Pancreas (tissue), 10 donors: Measurements from ENCODE around the gene ATP13A1. TPM values are rescaled to one million over a fixed set of nuclear protein-coding genes. Genes with fewer than 3 reads are reported as not detected.
A peak's percentile ranks its signal among the peaks of the same experiment; 100 is the strongest.

Source experiments
- ATAC-seq, 4 donors: fragments of 200-7000 bp; cut with Tn5 transposase; one replicate each; pipeline versions ENCODE4 v1.8.0 to v1.9.1; 2020; ENCODE audit warnings: mild to moderate bottlenecking in 4 of 4, moderate library complexity in 4 of 4
- DNase-seq, 6 donors: peaks; one replicate each; pipeline ENCODE4 v3.0.0-alpha.2; 2020
- FAIRE-seq: peaks from 2 replicates; lab custom pipeline; 2012; peaks lifted over from hg19 to GRCh38; lab: Jason Lieb, UNC
- H3K27ac ChIP-seq, 4 donors: fragments of 200-600 bp; sonication (generic); 1 replicate in 3 of 4; 2 replicates in 1 of 4; pipeline versions ENCODE4 v1.5.0 to v1.8.0; 2020
- H3K27me3 ChIP-seq, 4 donors: fragments of 200-600 bp; one replicate each; pipeline ENCODE4 v1.8.0; 2021
- H3K36me3 ChIP-seq, 3 donors: fragments of 200-600 bp; sonication (generic) in 1 of 3; one replicate each; pipeline versions ENCODE4 v1.5.0 to v1.8.0; 2020 to 2021
- H3K4me1 ChIP-seq, 3 donors: fragments of 200-600 bp; one replicate each; pipeline ENCODE4 v1.8.0; 2021
- H3K4me3 ChIP-seq, 4 donors: fragments of 200-600 bp; sonication (generic) in 2 of 4; one replicate each; pipeline versions ENCODE4 v1.5.0 to v1.8.0; 2020 to 2021
- H3K9me3 ChIP-seq, 4 donors: fragments of 200-600 bp; one replicate each; pipeline ENCODE4 v1.8.0; 2021
- whole genome bisulfite sequencing, 2 donors: extraction: QIAGEN DNeasy Blood & Tissue Kit; methylation state at CpG; one replicate each; pipeline ENCODE4 v1.1.7; 2013; 5-methylcytosine and 5-hydroxymethylcytosine counted together
- intact Hi-C, 3 donors: fragments of 100-400 bp; cut with DNase I; formaldehyde crosslinking; loops; one replicate each; pipeline versions ENCODE4 v1.11.1 to v1.14.2; 2022
- polyA plus RNA-seq, 2 donors: library from polyadenylated mRNA; stranded (reverse); fragments of 200-250 nt; gene quantifications; one replicate each; pipeline ENCODE4 v1.2.3, GENCODE V29; 2013
- total RNA-seq, 6 donors: library from RNA; stranded (reverse); fragmentation: NEBNext Ultra II Directional in 4 of 6; extraction: Animal tissue kit (Norgen Biotek cat#: 25700) in 4 of 6; gene quantifications; one replicate each; pipeline versions ENCODE4 v1.2.1 to v1.2.4, GENCODE V29; 2021 to 2023
- TF ChIP-seq, protein P1 (sequence below), 4 donors: fragments of 200-600 bp; sonication (generic) in 3 of 4; IDR thresholded peaks; one replicate each; pipeline versions ENCODE4 v1.5.0 to v1.8.0; 2021; ENCODE audit warnings: antibody characterized with exemption in 4 of 4
- donor health status: healthy with polysubstance abuse.
- donor health status: DM: no; HTN: no; CAD: no; lungs with moderate emphysema.
- donor health status: DM: no; HTN: no; CAD: no.
- donor health status: control.
- donor health status: control.
- donor health status: Bipolar disorder and iron deficiency.
- donor health status: DM: yes; HTN: yes; CAD: no.
- donor health status: DM: no; HTN: no; CAD: no.
- donor health status: DM: no; HTN: no; CAD: no.
- donor health status: DM: yes; HTN: yes; CAD: no.

The ATP13A1 gene
- total and polyA plus RNA-seq, 8 donors, result 24.9 to 77.3 (median 36.1) TPM

GRCh38 chr19:19647037-19647835 lies 16.2 kb downstream of the ATP13A1 start:
- Histone ChIP-seq H3K27ac (no peak overlapping the region), H3K4me3 (no peak overlapping the region), H3K9me3 (no peaks in the 10 kb centered on the region), H3K36me3 (peaks cover 0 to 40% (median 33%) of the 10 kb centered on the region in 3 donors), H3K27me3 (no peaks in the 10 kb centered on the region), H3K4me1 (no peaks in the 10 kb centered on the region)
- TF ChIP-seq, protein P1, sequence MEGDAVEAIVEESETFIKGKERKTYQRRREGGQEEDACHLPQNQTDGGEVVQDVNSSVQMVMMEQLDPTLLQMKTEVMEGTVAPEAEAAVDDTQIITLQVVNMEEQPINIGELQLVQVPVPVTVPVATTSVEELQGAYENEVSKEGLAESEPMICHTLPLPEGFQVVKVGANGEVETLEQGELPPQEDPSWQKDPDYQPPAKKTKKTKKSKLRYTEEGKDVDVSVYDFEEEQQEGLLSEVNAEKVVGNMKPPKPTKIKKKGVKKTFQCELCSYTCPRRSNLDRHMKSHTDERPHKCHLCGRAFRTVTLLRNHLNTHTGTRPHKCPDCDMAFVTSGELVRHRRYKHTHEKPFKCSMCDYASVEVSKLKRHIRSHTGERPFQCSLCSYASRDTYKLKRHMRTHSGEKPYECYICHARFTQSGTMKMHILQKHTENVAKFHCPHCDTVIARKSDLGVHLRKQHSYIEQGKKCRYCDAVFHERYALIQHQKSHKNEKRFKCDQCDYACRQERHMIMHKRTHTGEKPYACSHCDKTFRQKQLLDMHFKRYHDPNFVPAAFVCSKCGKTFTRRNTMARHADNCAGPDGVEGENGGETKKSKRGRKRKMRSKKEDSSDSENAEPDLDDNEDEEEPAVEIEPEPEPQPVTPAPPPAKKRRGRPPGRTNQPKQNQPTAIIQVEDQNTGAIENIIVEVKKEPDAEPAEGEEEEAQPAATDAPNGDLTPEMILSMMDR (IDR thresholded peaks at IDR 0.05), result no peak
- ATAC-seq (no peak), DNase-seq (peak in 1 of 6 donors; percentile 72), FAIRE-seq (no peak)
- intact Hi-C loops, result loop anchor here in 1 of 3 donors (5.0 kb wide), 1 partner anchor 115 kb away; no protein-coding TSS in a partner anchor
- WGBS, 2 donors, result 92 to 94% methylated on average over 29 of the region's 29 CpGs

- Histone ChIP-seq H3K9me3 (no peaks in the 10 kb centered on the region), H3K4me1 (no peaks in the 10 kb centered on the region), H3K27me3 (no peaks in the 10 kb centered on the region), H3K27ac (no peak overlapping the region), H3K4me3 (no peak overlapping the region), H3K36me3 (peaks cover 0 to 23% (median 22%) of the 10 kb centered on the region in 3 donors)
- WGBS, 2 donors, result 92 to 96% methylated on average over 17 of the region's 17 CpGs
- no peak for FAIRE-seq
- TF ChIP-seq, protein P1 (IDR thresholded peaks at IDR 0.05), result no peak
- no peak for ATAC-seq
- intact Hi-C loops, result loop anchor here in 1 of 3 donors (5.0 kb wide), 1 partner anchor 113 kb away; no protein-coding TSS in a partner anchor
- DNase-seq, result peak in 1 of 6 donors; percentile 70
These were observed 18.1 kb downstream of the ATP13A1 start for GRCh38 chr19:19645233-19645870.

- intact Hi-C loops, result loop anchor here in 1 of 3 donors (5.0 kb wide), 1 partner anchor 112 kb away; no protein-coding TSS in a partner anchor
- ATAC-seq, result no peak
- DNase-seq, result no peak
- Histone ChIP-seq H3K27me3 (no peaks in the 10 kb centered on the region), H3K27ac (peak overlapping the region in 3 of 4 donors; percentile 47 to 69 (median 52)), H3K4me3 (peak overlapping the region in 3 of 4 donors; percentile 30 to 87 (median 80)), H3K9me3 (no peaks in the 10 kb centered on the region), H3K4me1 (no peaks in the 10 kb centered on the region), H3K36me3 (peaks cover 0 to 22% (median 20%) of the 10 kb centered on the region in 3 donors)
- TF ChIP-seq, protein P1 (IDR thresholded peaks at IDR 0.05), result peak in 1 of 4 donors; percentile 14
- 24 to 25% methylated on average over 5 of the region's 5 CpGs for WGBS, 2 donors
- FAIRE-seq, result no peak
These were observed 19.5 kb downstream of the ATP13A1 start for GRCh38 chr19:19644054-19644388.

- ATAC-seq, result peak; percentile 92 to 95 (median 94)
- peak; percentile 75 to 94 (median 84) for DNase-seq
- TF ChIP-seq, protein P1 (IDR thresholded peaks at IDR 0.05), result peak; percentile 66 to 85 (median 80)
- no peak for FAIRE-seq
- H3K4me1 ChIP-seq, result no peaks in the 10 kb centered on the region
- no peaks in the 10 kb centered on the region for H3K27me3 ChIP-seq
- 1 to 2% methylated on average over 35 to 50 of the region's 50 CpGs for WGBS, 2 donors
- H3K27ac ChIP-seq, result peak within 1 kb of the TSS; percentile 47 to 69 (median 53)
- no peaks in the 10 kb centered on the region for H3K9me3 ChIP-seq
- H3K4me3 ChIP-seq, result peak within 1 kb of the TSS; percentile 30 to 87 (median 80)
- peaks cover 0 to 22% (median 20%) of the 10 kb centered on the region in 3 donors for H3K36me3 ChIP-seq
- intact Hi-C loops, result loop anchor here in 1 of 3 donors (5.0 kb wide), 1 partner anchor 111 kb away; no protein-coding TSS in a partner anchor
These were observed 20.1 kb downstream of the ATP13A1 start, which contains the start of gene GMIP for GRCh38 chr19:19643158-19644053. Gene GMIP (minus strand): TSS chr19:19643657. CDS start chr19:19643529, 128 bp downstream.
